Measurements from ENCODE around the gene ADARB1. TPM values are rescaled to one million over a fixed set of nuclear protein-coding genes. Genes with fewer than 3 reads are reported as not detected.

The ADARB1 gene
- polyA plus RNA-seq, 1 of the 3 experiments (the other 2 are of a cell fraction), result 7.8 TPM

GRCh38 chr21:45256912-45257672 is 182.7 kb downstream of the ADARB1 start:
- no peak overlapping the region for H3K4me2 ChIP-seq
- no peaks in the 10 kb centered on the region for H3K9me3 ChIP-seq
- 74% methylated on average over 10 of the region's 27 CpGs for WGBS (ENCODE audit: low lambda C conversion rate)
- H4K20me1 ChIP-seq (ENCODE audit: insufficient read depth), result no peaks in the 10 kb centered on the region
- H2AFZ ChIP-seq (ENCODE audit: low read depth), result no peak overlapping the region
- no peaks in the 10 kb centered on the region for H3K27me3 ChIP-seq (ENCODE audit: insufficient read depth)
- ChIA-PET POLR2A (interaction anchor here (0.6 to 1.2 kb wide), 2 partner anchors 31 to 167 kb away, joined by 3 to 4 read pairs; partner anchors contain the start of gene POFUT2), CTCF (interaction anchor here (1.2 to 3.8 kb wide), 5 partner anchors 20 to 119 kb away, joined by 3 to 19 read pairs (median 4); no protein-coding TSS in a partner anchor)
- no peaks in the 10 kb centered on the region for H3K36me3 ChIP-seq (replicated peaks in 1 of 2; ENCODE audit: control insufficient read depth in 1 of 2, insufficient read depth in 2 of 2, low read length in 1 of 2)
- no peak for TF ChIP-seq FOSL2 (IDR thresholded peaks at IDR 0.05; ENCODE audit: borderline replicate concordance, low read depth)
- peak; percentile 50 for TF ChIP-seq GATA2 (CRISPR knock-in tag; IDR thresholded peaks at IDR 0.05)
- H3K4me3 ChIP-seq (ENCODE audit: low read depth in 2 of 2, low read length in 1 of 2), result no peak overlapping the region
- peak; percentile 68 for DNase-seq
- peak overlapping the region in 1 of 2 experiments; percentile 73; a peak in 2 of 4 replicates for H3K27ac ChIP-seq (ENCODE audit: low read depth in 2 of 2, low read length in 1 of 2)
- H3K9me2 ChIP-seq, result no peaks in the 10 kb centered on the region
- peaks cover 0 to 41% of the 10 kb centered on the region in 2 experiments; a peak in 1 of 4 replicates for H3K4me1 ChIP-seq (ENCODE audit: control insufficient read depth in 1 of 2, insufficient read depth in 2 of 2, low read depth in 1 of 2, low read length in 1 of 2)
- no peaks in the 10 kb centered on the region for H3K79me2 ChIP-seq (ENCODE audit: insufficient read depth)
- no peaks in the 10 kb centered on the region for H3F3A ChIP-seq (replicated peaks; ENCODE audit: insufficient read depth)
- H3K9ac ChIP-seq, result no peak overlapping the region

GRCh38 chr21:45257673-45258341 is 183.4 kb downstream of the ADARB1 start:
- 94% methylated on average over 28 of the region's 40 CpGs for WGBS (ENCODE audit: low lambda C conversion rate)
- no peak for TF ChIP-seq RXRA (IDR thresholded peaks at IDR 0.05; ENCODE audit: borderline replicate concordance, low read depth)
- TF ChIP-seq CHD2 (IDR thresholded peaks at IDR 0.05; ENCODE audit: low read length, partially characterized antibody), result no peak
- no peak for TF ChIP-seq JUND (IDR thresholded peaks at IDR 0.05)
- TF ChIP-seq SIN3A (IDR thresholded peaks at IDR 0.05; ENCODE audit: borderline replicate concordance, low read depth, low read length), result no peak
- TF ChIP-seq FOXJ3 (CRISPR knock-in tag; IDR thresholded peaks at IDR 0.05), result no peak
- no peak for TF ChIP-seq YY1 (IDR thresholded peaks at IDR 0.05; ENCODE audit: low read depth)
- no peak for TF ChIP-seq TCF12 (IDR thresholded peaks at IDR 0.05)
- TF ChIP-seq REST (IDR thresholded peaks at IDR 0.05; ENCODE audit: low read depth, low read length), result no peak
- H3K4me1 ChIP-seq (ENCODE audit: control insufficient read depth in 1 of 2, insufficient read depth in 2 of 2, low read depth in 1 of 2, low read length in 1 of 2), result peaks cover 0 to 41% of the 10 kb centered on the region in 2 experiments; a peak in 1 of 4 replicates
- no peaks in the 10 kb centered on the region for H3K27me3 ChIP-seq (ENCODE audit: insufficient read depth)
- no peak overlapping the region for H3K4me2 ChIP-seq
- H4K20me1 ChIP-seq (ENCODE audit: insufficient read depth), result no peaks in the 10 kb centered on the region
- peaks cover 2% of the 10 kb centered on the region for H3F3A ChIP-seq (replicated peaks; ENCODE audit: insufficient read depth)
- no peaks in the 10 kb centered on the region for H3K79me2 ChIP-seq (ENCODE audit: insufficient read depth)
- POLR2A ChIA-PET, result interaction anchor here (1.2 kb wide), 1 partner anchor 30 kb away, joined by 3 read pairs; the partner anchor contains the start of gene POFUT2
- H3K9ac ChIP-seq, result no peak overlapping the region
- CTCF ChIA-PET, result interaction anchor here (1.2 to 3.8 kb wide), 4 partner anchors 21 to 182 kb away, joined by 3 to 19 read pairs (median 7); no protein-coding TSS in a partner anchor
- H3K4me3 ChIP-seq (ENCODE audit: low read depth in 2 of 2, low read length in 1 of 2), result no peak overlapping the region
- peaks cover 0 to 4% of the 10 kb centered on the region in 2 experiments for H3K36me3 ChIP-seq (replicated peaks in 1 of 2; ENCODE audit: control insufficient read depth in 1 of 2, insufficient read depth in 2 of 2, low read length in 1 of 2)
- peak; percentile 32 for DNase-seq
- H3K9me3 ChIP-seq, result no peaks in the 10 kb centered on the region
- H2AFZ ChIP-seq (ENCODE audit: low read depth), result no peak overlapping the region
- H3K27ac ChIP-seq (ENCODE audit: low read depth in 2 of 2, low read length in 1 of 2), result peak overlapping the region in 1 of 2 experiments; percentile 73; a peak in 1 of 4 replicates
- no peaks in the 10 kb centered on the region for H3K9me2 ChIP-seq
